Karpas-422 (cell line): ENCODE results near the gene CACNG5. TPM values are rescaled to one million over a fixed set of nuclear protein-coding genes. Genes with fewer than 3 reads are reported as not detected.

Experiments used
- DNase-seq: peaks from one replicate; pipeline ENCODE4 v3.0.0-alpha.2; 2015
- H2AFZ ChIP-seq: fragments of 200-600 bp; sonication (generic); 2 replicates; pipeline ENCODE4 v1.6.1; 2014; ENCODE audit warnings: antibody characterized with exemption, low read length, mixed read lengths
- H3K27ac ChIP-seq: fragments of 200-600 bp; sonication (generic); 2 replicates; pipeline ENCODE4 v1.5.1; 2014; ENCODE audit warnings: mild to moderate bottlenecking, low read length, moderate library complexity
- H3K27me3 ChIP-seq: fragments of 200-600 bp; sonication (generic); 2 replicates; pipeline ENCODE4 v1.6.1; 2014; ENCODE audit warnings: low read length, mixed read lengths
- H3K36me3 ChIP-seq: fragments of 200-600 bp; sonication (generic); 2 replicates; pipeline ENCODE4 v1.6.1; 2014; ENCODE audit warnings: low read length, mixed read lengths; ENCODE audit not compliant: insufficient read depth
- H3K4me1 ChIP-seq: fragments of 200-600 bp; sonication (generic); 2 replicates; pipeline ENCODE4 v1.6.1; 2014; ENCODE audit warnings: mild to moderate bottlenecking, low read length, mixed read lengths
- H3K4me2 ChIP-seq: fragments of 200-600 bp; sonication (generic); 2 replicates; pipeline ENCODE4 v1.6.1; 2014; ENCODE audit warnings: low read length, low read depth, mild to moderate bottlenecking; ENCODE audit not compliant: poor library complexity, severe bottlenecking
- H3K4me3 ChIP-seq: fragments of 200-600 bp; sonication (generic); 2 replicates; pipeline ENCODE4 v1.5.1; 2014; ENCODE audit warnings: mild to moderate bottlenecking, antibody characterized with exemption, low read length, mixed read lengths
- H3K79me2 ChIP-seq: fragments of 200-600 bp; sonication (generic); 2 replicates; pipeline ENCODE4 v1.6.1; 2014; ENCODE audit warnings: mild to moderate bottlenecking, low read length, mixed read lengths
- H3K9ac ChIP-seq: fragments of 200-600 bp; sonication (generic); 2 replicates; pipeline ENCODE4 v1.6.0; 2014; ENCODE audit warnings: low read length
- H3K9me2 ChIP-seq: fragments of 200-600 bp; sonication (generic), shearing (Covaris generic); replicated peaks from 2 replicates; pipeline ENCODE4 v1.6.0; 2014; ENCODE audit warnings: mild to moderate bottlenecking, low read length, moderate library complexity; ENCODE audit not compliant: insufficient read depth
- H3K9me3 ChIP-seq: fragments of 300-700, 200-600 bp; sonication (generic); 2 replicates; pipeline ENCODE4 v1.6.1; 2014; ENCODE audit warnings: low read length, mixed read lengths
- H4K20me1 ChIP-seq: fragments of 200-600 bp; sonication (generic); 2 replicates; pipeline ENCODE4 v1.6.1; 2014; ENCODE audit warnings: mild to moderate bottlenecking, antibody characterized with exemption, low read length, low read depth; ENCODE audit not compliant: insufficient read depth
- total RNA-seq: library from RNA; depleted of rRNA; stranded (reverse); fragments of >200 nt; shearing (Covaris generic); gene quantifications from 2 replicates; pipeline ENCODE4 v1.2.3, GENCODE V29; 2014; ENCODE audit warnings: low replicate concordance

The CACNG5 gene
- total RNA-seq, 1 experiment from 2014 or later: not detected

- Histone ChIP-seq H3K27me3 (no peaks in the 10 kb centered on the region), H4K20me1 (no peaks in the 10 kb centered on the region), H3K4me1 (no peaks in the 10 kb centered on the region), H3K9me2 (no peaks in the 10 kb centered on the region), H3K27ac (no peak overlapping the region), H3K9ac (no peak overlapping the region), H3K4me3 (no peak overlapping the region), H3K9me3 (no peaks in the 10 kb centered on the region), H3K79me2 (no peaks in the 10 kb centered on the region), H3K36me3 (no peaks in the 10 kb centered on the region), H2AFZ (no peak overlapping the region), H3K4me2 (no peak overlapping the region)
- no peak for DNase-seq
Measured at GRCh38 chr17:66860204-66860603, 25.3 kb downstream of the CACNG5 start.

GRCh38 chr17:66863820-66864219, 28.9 kb downstream of the CACNG5 start:
- Histone ChIP-seq H3K27me3 (no peaks in the 10 kb centered on the region), H3K9ac (no peak overlapping the region), H3K9me3 (no peaks in the 10 kb centered on the region), H3K4me1 (no peaks in the 10 kb centered on the region), H3K27ac (no peak overlapping the region), H2AFZ (no peak overlapping the region), H3K9me2 (no peaks in the 10 kb centered on the region), H3K4me2 (no peak overlapping the region), H3K36me3 (no peaks in the 10 kb centered on the region), H3K4me3 (no peak overlapping the region), H4K20me1 (no peaks in the 10 kb centered on the region), H3K79me2 (no peaks in the 10 kb centered on the region)
- DNase-seq: no peak

GRCh38 chr17:66865151-66865550, 30.2 kb downstream of the CACNG5 start:
- no peaks in the 10 kb centered on the region; the same call in 1 of the 2 replicates for H3K27me3 ChIP-seq

GRCh38 chr17:66873962-66874361, 39.0 kb downstream of the CACNG5 start:
- Histone ChIP-seq H3K9ac (no peak overlapping the region), H2AFZ (no peak overlapping the region), H3K36me3 (no peaks in the 10 kb centered on the region), H3K4me3 (no peak overlapping the region), H3K79me2 (no peaks in the 10 kb centered on the region), H3K9me3 (no peaks in the 10 kb centered on the region), H4K20me1 (no peaks in the 10 kb centered on the region), H3K4me1 (no peaks in the 10 kb centered on the region), H3K4me2 (no peak overlapping the region), H3K27ac (no peak overlapping the region), H3K9me2 (no peaks in the 10 kb centered on the region), H3K27me3 (no peaks in the 10 kb centered on the region; the same call in 1 of the 2 replicates)
- no peak for DNase-seq

More at GRCh38 chr17:66865151-66865550, 30.2 kb downstream of the CACNG5 start:
- Histone ChIP-seq H3K9me2 (no peaks in the 10 kb centered on the region), H3K9ac (no peak overlapping the region), H3K9me3 (no peaks in the 10 kb centered on the region), H4K20me1 (no peaks in the 10 kb centered on the region), H3K4me3 (no peak overlapping the region), H3K4me2 (no peak overlapping the region), H2AFZ (no peak overlapping the region), H3K27ac (no peak overlapping the region), H3K79me2 (no peaks in the 10 kb centered on the region), H3K4me1 (no peaks in the 10 kb centered on the region), H3K36me3 (no peaks in the 10 kb centered on the region)
- DNase-seq: no peak

- no peaks in the 10 kb centered on the region for H3K79me2 ChIP-seq
- H3K4me3 ChIP-seq: no peak overlapping the region
- H3K27ac ChIP-seq: no peak overlapping the region
- no peak overlapping the region for H3K4me2 ChIP-seq
- H3K9me2 ChIP-seq: no peaks in the 10 kb centered on the region
- no peaks in the 10 kb centered on the region for H3K36me3 ChIP-seq
- no peak overlapping the region for H2AFZ ChIP-seq
- no peaks in the 10 kb centered on the region for H3K4me1 ChIP-seq
- no peaks in the 10 kb centered on the region for H3K27me3 ChIP-seq
- H3K9me3 ChIP-seq: no peaks in the 10 kb centered on the region
- no peak overlapping the region for H3K9ac ChIP-seq
- H4K20me1 ChIP-seq: no peaks in the 10 kb centered on the region
- no peak for DNase-seq
Measured at GRCh38 chr17:66884931-66885330, 50.0 kb downstream of the CACNG5 start.

- no peaks in the 10 kb centered on the region for H3K36me3 ChIP-seq
- H3K27me3 ChIP-seq: no peaks in the 10 kb centered on the region
- H2AFZ ChIP-seq: no peak overlapping the region
- no peak overlapping the region for H3K9ac ChIP-seq
- H3K4me1 ChIP-seq: no peaks in the 10 kb centered on the region
- H3K9me3 ChIP-seq: no peaks in the 10 kb centered on the region
- H3K4me2 ChIP-seq: no peak overlapping the region
- H3K4me3 ChIP-seq: no peak overlapping the region
- H4K20me1 ChIP-seq: no peaks in the 10 kb centered on the region
- H3K27ac ChIP-seq: no peak overlapping the region
- H3K79me2 ChIP-seq: no peaks in the 10 kb centered on the region
- no peaks in the 10 kb centered on the region for H3K9me2 ChIP-seq
- no peak for DNase-seq
Measured at GRCh38 chr17:66885417-66885816, 50.5 kb downstream of the CACNG5 start.

- no peak overlapping the region for H3K9ac ChIP-seq
- H4K20me1 ChIP-seq: no peaks in the 10 kb centered on the region
- H3K4me2 ChIP-seq: no peak overlapping the region
- no peaks in the 10 kb centered on the region for H3K9me2 ChIP-seq
- H3K27ac ChIP-seq: no peak overlapping the region
- no peak for DNase-seq
- no peaks in the 10 kb centered on the region for H3K9me3 ChIP-seq
- no peaks in the 10 kb centered on the region for H3K36me3 ChIP-seq
- H3K4me3 ChIP-seq: no peak overlapping the region
- H3K4me1 ChIP-seq: no peaks in the 10 kb centered on the region
- H3K27me3 ChIP-seq: no peaks in the 10 kb centered on the region
- H3K79me2 ChIP-seq: no peaks in the 10 kb centered on the region
- no peak overlapping the region for H2AFZ ChIP-seq
Measured at GRCh38 chr17:66889480-66890230, 54.7 kb downstream of the CACNG5 start.

GRCh38 chr17:66892246-66892645, 57.3 kb downstream of the CACNG5 start:
- Histone ChIP-seq H3K9ac (no peak overlapping the region), H3K4me1 (no peaks in the 10 kb centered on the region), H4K20me1 (no peaks in the 10 kb centered on the region), H3K4me3 (no peak overlapping the region), H3K79me2 (no peaks in the 10 kb centered on the region), H3K27ac (no peak overlapping the region), H3K9me3 (no peaks in the 10 kb centered on the region), H3K9me2 (no peaks in the 10 kb centered on the region), H2AFZ (no peak overlapping the region), H3K27me3 (no peaks in the 10 kb centered on the region), H3K4me2 (no peak overlapping the region), H3K36me3 (no peaks in the 10 kb centered on the region)
- DNase-seq: no peak
